HepG2 (cell line): ENCODE results near the gene XAB2. TPM values are rescaled to one million over a fixed set of nuclear protein-coding genes. Genes with fewer than 3 reads are reported as not detected.

ENCODE experiments used
- GTF2F1 ChIP-seq: fragments of 150-350 bp; IDR thresholded peaks from 2 replicates; pipeline ENCODE4 v1.6.1; 2014; ENCODE audit warnings: low read length
- HMGA1 ChIP-seq: sonication (generic); formaldehyde crosslinking; conservative IDR thresholded peaks from 2 replicates; pipeline ENCODE4 v1.4.0; 2020; ENCODE audit warnings: missing genetic modification reagents
- HOXA3 ChIP-seq: sonication (generic); formaldehyde crosslinking; IDR thresholded peaks from 2 replicates; pipeline ENCODE4 v1.5.0; 2020; ENCODE audit warnings: missing genetic modification reagents
- NR0B2 ChIP-seq: sonication (generic); formaldehyde crosslinking; IDR thresholded peaks from 2 replicates; pipeline ENCODE4 v1.4.0; 2020; ENCODE audit warnings: mild to moderate bottlenecking, missing genetic modification reagents
- RXRA ChIP-seq: sonication (generic); formaldehyde crosslinking; IDR thresholded peaks from 2 replicates; pipeline ENCODE4 v1.5.1; 2020; ENCODE audit warnings: missing genetic modification reagents
- TBX3 ChIP-seq: fragments of 450-650 bp; IDR thresholded peaks from 2 replicates; pipeline ENCODE4 v1.6.1; 2017; ENCODE audit warnings: antibody characterized with exemption, mild to moderate bottlenecking, inconsistent platforms, borderline replicate concordance
- ZBTB7A ChIP-seq: sonication (generic); formaldehyde crosslinking; IDR thresholded peaks from 2 replicates; pipeline ENCODE4 v1.8.0; 2022; ENCODE audit warnings: mild to moderate bottlenecking, missing genetic modification reagents
- ZIK1 ChIP-seq: sonication (generic); formaldehyde crosslinking; IDR thresholded peaks from 2 replicates; pipeline ENCODE4 v1.5.0; 2020; ENCODE audit warnings: mild to moderate bottlenecking, low read depth, missing genetic modification reagents, borderline replicate concordance
- ZNF18 ChIP-seq: sonication (generic); formaldehyde crosslinking; IDR thresholded peaks from 2 replicates; pipeline ENCODE4 v1.8.0; 2022; ENCODE audit warnings: mild to moderate bottlenecking, missing genetic modification reagents; ENCODE audit not compliant: insufficient replicate concordance
- ZNF556 ChIP-seq: sonication (generic); formaldehyde crosslinking; IDR thresholded peaks from 2 replicates; pipeline ENCODE4 v1.4.0; 2020; ENCODE audit warnings: mild to moderate bottlenecking, missing genetic modification reagents, borderline replicate concordance
- ZNF713 ChIP-seq: sonication (generic); formaldehyde crosslinking; IDR thresholded peaks from 2 replicates; pipeline ENCODE4 v1.4.0; 2020; ENCODE audit warnings: mild to moderate bottlenecking, missing genetic modification reagents
- ZNF781 ChIP-seq: sonication (generic); formaldehyde crosslinking; IDR thresholded peaks from 2 replicates; pipeline ENCODE4 v1.5.1; 2020; ENCODE audit warnings: borderline replicate concordance, mild to moderate bottlenecking, missing genetic modification reagents; ENCODE audit errors: not compliant biosample characterization
- polyA plus RNA-seq, 8 experiments: library from polyadenylated mRNA; depleted of rRNA in 3 of 8; stranded (reverse) in 7 of 8; unstranded in 1 of 8; fragments of >200 nt; fragmentation: Illumina TruSeq in 4 of 8; extraction: Trizol in 4 of 8; gene quantifications; 2 replicates each; pipeline versions ENCODE4 v1.2.1 to v1.2.3, GENCODE V29; 2011 to 2016; ENCODE audit warnings: low read depth in 4 of 8, missing spikeins in 1 of 8, mixed read lengths in 1 of 8; ENCODE audit not compliant: insufficient read depth in 1 of 8
- total RNA-seq, 5 experiments: library from RNA; depleted of rRNA; stranded (reverse); fragments of >200 nt; fragmentation: Illumina TruSeq; extraction: Trizol; gene quantifications; 2 replicates each; pipeline ENCODE4 v1.2.3, GENCODE V29; 2016; ENCODE audit warnings: low read depth in 1 of 5
- TF ChIP-seq, protein P1 (sequence below): sonication (generic); formaldehyde crosslinking; IDR thresholded peaks from 2 replicates; pipeline ENCODE4 v1.5.1; 2020; ENCODE audit warnings: mild to moderate bottlenecking, missing genetic modification reagents, borderline replicate concordance
- TF ChIP-seq, protein P2 (sequence below): sonication (generic); formaldehyde crosslinking; conservative IDR thresholded peaks from 2 replicates; pipeline ENCODE4 v1.4.0; 2020; ENCODE audit warnings: missing genetic modification reagents
- TF ChIP-seq, protein P3 (sequence below): sonication (generic); formaldehyde crosslinking; IDR thresholded peaks from 2 replicates; pipeline ENCODE4 v1.5.1; 2020; ENCODE audit warnings: mild to moderate bottlenecking, missing genetic modification reagents, moderate library complexity

XAB2 gene
- total and polyA plus RNA-seq, 2 of the 13 experiments (the other 11 are each of a cell fraction or from before 2014, with no cell fraction given): 6.2 to 23.9 TPM

GRCh38 chr19:7636691-7637373 lies 7.5 kb upstream of the XAB2 start, which contains the start of gene STXBP2 (continued):
- TF ChIP-seq, protein P1, sequence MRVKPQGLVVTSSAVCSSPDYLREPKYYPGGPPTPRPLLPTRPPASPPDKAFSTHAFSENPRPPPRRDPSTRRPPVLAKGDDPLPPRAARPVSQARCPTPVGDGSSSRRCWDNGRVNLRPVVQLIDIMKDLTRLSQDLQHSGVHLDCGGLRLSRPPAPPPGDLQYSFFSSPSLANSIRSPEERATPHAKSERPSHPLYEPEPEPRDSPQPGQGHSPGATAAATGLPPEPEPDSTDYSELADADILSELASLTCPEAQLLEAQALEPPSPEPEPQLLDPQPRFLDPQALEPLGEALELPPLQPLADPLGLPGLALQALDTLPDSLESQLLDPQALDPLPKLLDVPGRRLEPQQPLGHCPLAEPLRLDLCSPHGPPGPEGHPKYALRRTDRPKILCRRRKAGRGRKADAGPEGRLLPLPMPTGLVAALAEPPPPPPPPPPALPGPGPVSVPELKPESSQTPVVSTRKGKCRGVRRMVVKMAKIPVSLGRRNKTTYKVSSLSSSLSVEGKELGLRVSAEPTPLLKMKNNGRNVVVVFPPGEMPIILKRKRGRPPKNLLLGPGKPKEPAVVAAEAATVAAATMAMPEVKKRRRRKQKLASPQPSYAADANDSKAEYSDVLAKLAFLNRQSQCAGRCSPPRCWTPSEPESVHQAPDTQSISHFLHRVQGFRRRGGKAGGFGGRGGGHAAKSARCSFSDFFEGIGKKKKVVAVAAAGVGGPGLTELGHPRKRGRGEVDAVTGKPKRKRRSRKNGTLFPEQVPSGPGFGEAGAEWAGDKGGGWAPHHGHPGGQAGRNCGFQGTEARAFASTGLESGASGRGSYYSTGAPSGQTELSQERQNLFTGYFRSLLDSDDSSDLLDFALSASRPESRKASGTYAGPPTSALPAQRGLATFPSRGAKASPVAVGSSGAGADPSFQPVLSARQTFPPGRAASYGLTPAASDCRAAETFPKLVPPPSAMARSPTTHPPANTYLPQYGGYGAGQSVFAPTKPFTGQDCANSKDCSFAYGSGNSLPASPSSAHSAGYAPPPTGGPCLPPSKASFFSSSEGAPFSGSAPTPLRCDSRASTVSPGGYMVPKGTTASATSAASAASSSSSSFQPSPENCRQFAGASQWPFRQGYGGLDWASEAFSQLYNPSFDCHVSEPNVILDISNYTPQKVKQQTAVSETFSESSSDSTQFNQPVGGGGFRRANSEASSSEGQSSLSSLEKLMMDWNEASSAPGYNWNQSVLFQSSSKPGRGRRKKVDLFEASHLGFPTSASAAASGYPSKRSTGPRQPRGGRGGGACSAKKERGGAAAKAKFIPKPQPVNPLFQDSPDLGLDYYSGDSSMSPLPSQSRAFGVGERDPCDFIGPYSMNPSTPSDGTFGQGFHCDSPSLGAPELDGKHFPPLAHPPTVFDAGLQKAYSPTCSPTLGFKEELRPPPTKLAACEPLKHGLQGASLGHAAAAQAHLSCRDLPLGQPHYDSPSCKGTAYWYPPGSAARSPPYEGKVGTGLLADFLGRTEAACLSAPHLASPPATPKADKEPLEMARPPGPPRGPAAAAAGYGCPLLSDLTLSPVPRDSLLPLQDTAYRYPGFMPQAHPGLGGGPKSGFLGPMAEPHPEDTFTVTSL: no peak
- peak; percentile 35; the same call in 1 of the 2 replicates for TF ChIP-seq RXRA (CRISPR knock-in tag)
- TF ChIP-seq ZNF781 (CRISPR knock-in tag): no peak
- TF ChIP-seq ZNF713 (CRISPR knock-in tag): no peak
- TF ChIP-seq TBX3: no peak
- TF ChIP-seq HMGA1 (CRISPR knock-in tag): no peak
- TF ChIP-seq GTF2F1: no peak
- TF ChIP-seq ZBTB7A (CRISPR knock-in tag): no peak
- TF ChIP-seq, protein P2, sequence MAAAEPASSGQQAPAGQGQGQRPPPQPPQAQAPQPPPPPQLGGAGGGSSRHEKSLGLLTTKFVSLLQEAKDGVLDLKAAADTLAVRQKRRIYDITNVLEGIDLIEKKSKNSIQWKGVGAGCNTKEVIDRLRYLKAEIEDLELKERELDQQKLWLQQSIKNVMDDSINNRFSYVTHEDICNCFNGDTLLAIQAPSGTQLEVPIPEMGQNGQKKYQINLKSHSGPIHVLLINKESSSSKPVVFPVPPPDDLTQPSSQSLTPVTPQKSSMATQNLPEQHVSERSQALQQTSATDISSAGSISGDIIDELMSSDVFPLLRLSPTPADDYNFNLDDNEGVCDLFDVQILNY (CRISPR knock-in tag): no peak
- peak; percentile 57 for TF ChIP-seq HOXA3 (CRISPR knock-in tag)
- TF ChIP-seq ZIK1 (CRISPR knock-in tag): peak; percentile 94; the same call in 1 of the 2 replicates
- no peak for TF ChIP-seq ZNF18 (CRISPR knock-in tag)
- TF ChIP-seq, protein P3, sequence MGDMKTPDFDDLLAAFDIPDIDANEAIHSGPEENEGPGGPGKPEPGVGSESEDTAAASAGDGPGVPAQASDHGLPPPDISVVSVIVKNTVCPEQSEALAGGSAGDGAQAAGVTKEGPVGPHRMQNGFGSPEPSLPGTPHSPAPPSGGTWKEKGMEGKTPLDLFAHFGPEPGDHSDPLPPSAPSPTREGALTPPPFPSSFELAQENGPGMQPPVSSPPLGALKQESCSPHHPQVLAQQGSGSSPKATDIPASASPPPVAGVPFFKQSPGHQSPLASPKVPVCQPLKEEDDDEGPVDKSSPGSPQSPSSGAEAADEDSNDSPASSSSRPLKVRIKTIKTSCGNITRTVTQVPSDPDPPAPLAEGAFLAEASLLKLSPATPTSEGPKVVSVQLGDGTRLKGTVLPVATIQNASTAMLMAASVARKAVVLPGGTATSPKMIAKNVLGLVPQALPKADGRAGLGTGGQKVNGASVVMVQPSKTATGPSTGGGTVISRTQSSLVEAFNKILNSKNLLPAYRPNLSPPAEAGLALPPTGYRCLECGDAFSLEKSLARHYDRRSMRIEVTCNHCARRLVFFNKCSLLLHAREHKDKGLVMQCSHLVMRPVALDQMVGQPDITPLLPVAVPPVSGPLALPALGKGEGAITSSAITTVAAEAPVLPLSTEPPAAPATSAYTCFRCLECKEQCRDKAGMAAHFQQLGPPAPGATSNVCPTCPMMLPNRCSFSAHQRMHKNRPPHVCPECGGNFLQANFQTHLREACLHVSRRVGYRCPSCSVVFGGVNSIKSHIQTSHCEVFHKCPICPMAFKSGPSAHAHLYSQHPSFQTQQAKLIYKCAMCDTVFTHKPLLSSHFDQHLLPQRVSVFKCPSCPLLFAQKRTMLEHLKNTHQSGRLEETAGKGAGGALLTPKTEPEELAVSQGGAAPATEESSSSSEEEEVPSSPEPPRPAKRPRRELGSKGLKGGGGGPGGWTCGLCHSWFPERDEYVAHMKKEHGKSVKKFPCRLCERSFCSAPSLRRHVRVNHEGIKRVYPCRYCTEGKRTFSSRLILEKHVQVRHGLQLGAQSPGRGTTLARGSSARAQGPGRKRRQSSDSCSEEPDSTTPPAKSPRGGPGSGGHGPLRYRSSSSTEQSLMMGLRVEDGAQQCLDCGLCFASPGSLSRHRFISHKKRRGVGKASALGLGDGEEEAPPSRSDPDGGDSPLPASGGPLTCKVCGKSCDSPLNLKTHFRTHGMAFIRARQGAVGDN: peak; percentile 98
- peak; percentile 79; the same call in 1 of the 2 replicates for TF ChIP-seq NR0B2
- 0 out of 2 replicates have a peak, but pooled peaks have one; percentile 41 for TF ChIP-seq ZNF556
